ENCODE results near the gene VSX2. TPM values are rescaled to one million over a fixed set of nuclear protein-coding genes. Genes with fewer than 3 reads are reported as not detected.

Gene VSX2
- total and polyA plus RNA-seq, 4 donors: not detected

DNA sequence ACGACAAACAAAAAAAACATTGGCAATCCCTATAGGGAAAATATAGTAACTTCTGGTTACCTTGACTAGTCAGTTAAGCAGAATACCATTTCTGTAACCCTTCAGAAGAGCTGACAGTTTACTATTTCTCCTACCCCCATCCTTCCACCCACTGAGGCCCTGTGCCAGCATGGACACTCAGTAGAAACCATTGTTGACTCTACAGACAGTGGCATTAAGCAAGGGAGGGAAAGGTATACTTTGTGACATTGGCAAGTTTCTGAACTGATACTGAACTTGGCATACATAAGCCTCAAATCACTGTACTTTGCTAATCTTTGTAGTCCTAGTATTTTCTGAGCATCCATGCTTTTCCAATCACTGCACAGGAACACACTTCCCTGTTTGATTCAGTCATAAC, 33.4 kb upstream of the VSX2 start:
- H3K36me3 ChIP-seq (ENCODE audit: control insufficient read depth in 1 of 2, insufficient read depth in 2 of 2, low read length in 1 of 2): peaks cover 3 to 8% of the 10 kb centered on the region in 2 donors
- DNase-seq (no peak), ATAC-seq (ENCODE audit: low FRiP score) (no peak)
- no peaks in the 10 kb centered on the region for H3K9me3 ChIP-seq (ENCODE audit: control insufficient read depth, low read length)
- H3K27ac ChIP-seq (ENCODE audit: low read depth in 1 of 2, low read length in 2 of 2): no peak overlapping the region
- intact Hi-C loops (cut with DNase I): no loop called here
- 86 to 92% methylated on average over 1 of the region's 1 CpG for WGBS, 2 donors
- H3K4me3 ChIP-seq (ENCODE audit: low read length in 2 of 2): no peak overlapping the region
- no peaks in the 10 kb centered on the region for H3K4me1 ChIP-seq (ENCODE audit: control insufficient read depth in 1 of 2, insufficient read depth in 2 of 2, low read length in 2 of 2)
- no peaks in the 10 kb centered on the region for H3K27me3 ChIP-seq (ENCODE audit: control insufficient read depth in 1 of 2, insufficient read depth in 2 of 2, low read length in 1 of 2)

DNA sequence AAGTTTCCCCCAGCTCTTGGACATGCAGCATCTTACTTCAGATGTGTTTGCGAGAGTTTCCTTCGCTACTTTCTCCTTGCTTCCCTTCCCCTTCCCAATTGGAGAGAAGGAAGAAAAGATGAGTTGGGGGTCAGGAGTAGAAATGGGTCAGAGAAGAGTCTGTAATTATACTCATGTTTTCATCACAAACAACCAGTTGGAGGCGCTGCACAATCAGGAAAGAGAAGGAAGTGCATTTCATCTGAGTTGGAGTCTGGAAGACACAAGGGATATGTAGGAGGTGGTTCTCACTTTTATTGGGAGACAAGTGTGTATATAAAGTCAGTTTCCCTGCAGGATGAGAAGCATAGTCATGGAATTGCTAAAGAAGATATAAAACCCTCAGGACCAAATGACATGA, 31.3 kb upstream of the VSX2 start:
- no peaks in the 10 kb centered on the region for H3K9me3 ChIP-seq (ENCODE audit: control insufficient read depth, low read length)
- H3K27me3 ChIP-seq (ENCODE audit: control insufficient read depth in 1 of 2, insufficient read depth in 2 of 2, low read length in 1 of 2): no peaks in the 10 kb centered on the region
- peaks cover 0 to 8% of the 10 kb centered on the region in 2 donors for H3K36me3 ChIP-seq (ENCODE audit: control insufficient read depth in 1 of 2, insufficient read depth in 2 of 2, low read length in 1 of 2)
- no peak overlapping the region for H3K4me3 ChIP-seq (ENCODE audit: low read length in 2 of 2)
- no peak for DNase-seq
- no peaks in the 10 kb centered on the region for H3K4me1 ChIP-seq (ENCODE audit: control insufficient read depth in 1 of 2, insufficient read depth in 2 of 2, low read length in 2 of 2)
- WGBS, 2 donors: 72 to 76% methylated on average over 3 of the region's 3 CpGs
- no peak for ATAC-seq (ENCODE audit: low FRiP score)
- H3K27ac ChIP-seq (ENCODE audit: low read depth in 1 of 2, low read length in 2 of 2): no peak overlapping the region
- intact Hi-C loops (cut with DNase I): no loop called here

DNA sequence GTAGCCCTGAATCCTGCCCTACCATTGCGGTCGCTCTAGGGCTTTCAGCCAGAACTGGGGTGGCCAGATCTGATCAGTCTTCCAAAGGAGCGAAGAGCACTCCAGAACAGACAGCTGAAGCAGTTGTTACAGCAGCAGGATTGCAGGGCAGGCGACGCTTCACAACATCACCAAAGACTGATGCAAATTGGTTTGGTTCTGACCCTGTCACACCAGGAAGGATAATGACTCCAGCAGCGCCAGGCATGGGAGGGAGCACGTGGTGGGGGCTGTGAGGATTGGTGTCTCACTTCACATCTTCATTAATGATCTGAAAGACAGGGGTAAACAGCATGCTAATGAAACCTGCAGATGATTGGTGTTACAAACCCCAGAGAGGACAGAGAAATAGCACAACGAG, 30.6 kb upstream of the VSX2 start:
- intact Hi-C loops (cut with DNase I): no loop called here
- Histone ChIP-seq H3K27ac (ENCODE audit: low read depth in 1 of 2, low read length in 2 of 2) (no peak overlapping the region), H3K27me3 (ENCODE audit: control insufficient read depth in 1 of 2, insufficient read depth in 2 of 2, low read length in 1 of 2) (no peaks in the 10 kb centered on the region), H3K4me1 (ENCODE audit: control insufficient read depth in 1 of 2, insufficient read depth in 2 of 2, low read length in 2 of 2) (no peaks in the 10 kb centered on the region), H3K4me3 (ENCODE audit: low read length in 2 of 2) (no peak overlapping the region), H3K9me3 (ENCODE audit: control insufficient read depth, low read length) (no peaks in the 10 kb centered on the region), H3K36me3 (ENCODE audit: control insufficient read depth in 1 of 2, insufficient read depth in 2 of 2, low read length in 1 of 2) (peaks cover 0 to 1% of the 10 kb centered on the region in 2 donors)
- ATAC-seq (ENCODE audit: low FRiP score) (no peak), DNase-seq (no peak)
- WGBS, 2 donors: 69% methylated on average over 8 of the region's 8 CpGs

DNA sequence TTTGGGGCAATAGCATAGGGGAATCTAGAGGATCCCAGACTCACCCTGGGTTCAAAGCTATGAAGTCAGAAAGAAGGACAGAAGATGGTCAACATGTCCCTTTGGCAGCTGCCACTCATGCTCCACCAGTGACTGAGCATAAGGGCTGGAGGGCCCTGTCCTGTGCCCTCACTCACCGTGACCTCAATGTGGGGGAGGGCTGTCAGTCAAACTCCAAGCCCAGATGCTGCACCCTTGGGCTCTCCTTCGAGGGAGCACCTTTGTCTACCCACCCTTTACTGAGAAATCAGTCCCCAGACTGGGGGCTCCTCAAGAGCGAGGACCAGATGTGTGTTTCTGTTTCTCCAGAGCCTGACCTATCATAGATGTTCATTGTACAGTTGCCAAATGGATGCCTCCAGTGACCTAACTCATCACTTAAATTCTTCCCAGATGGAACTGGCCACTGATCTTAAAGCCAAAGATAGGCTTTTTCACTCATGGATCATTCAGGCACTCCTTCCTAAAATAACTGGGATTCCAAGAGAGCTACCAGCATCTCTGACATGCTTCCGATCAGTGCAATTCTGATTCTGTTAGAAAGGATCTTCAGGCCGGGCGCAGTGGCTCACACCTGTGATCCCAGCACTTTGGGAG, 27.2 kb upstream of the VSX2 start:
- DNase-seq (no peak), ATAC-seq (ENCODE audit: low FRiP score) (no peak)
- Histone ChIP-seq H3K36me3 (ENCODE audit: control insufficient read depth in 1 of 2, insufficient read depth in 2 of 2, low read length in 1 of 2) (no peaks in the 10 kb centered on the region), H3K27ac (ENCODE audit: low read depth in 1 of 2, low read length in 2 of 2) (no peak overlapping the region), H3K4me3 (ENCODE audit: low read length in 2 of 2) (no peak overlapping the region), H3K9me3 (ENCODE audit: control insufficient read depth, low read length) (no peaks in the 10 kb centered on the region), H3K27me3 (ENCODE audit: control insufficient read depth in 1 of 2, insufficient read depth in 2 of 2, low read length in 1 of 2) (no peaks in the 10 kb centered on the region), H3K4me1 (ENCODE audit: control insufficient read depth in 1 of 2, insufficient read depth in 2 of 2, low read length in 2 of 2) (no peaks in the 10 kb centered on the region)
- intact Hi-C loops (cut with DNase I): no loop called here
- 85 to 86% methylated on average over 6 of the region's 6 CpGs for WGBS, 2 donors

DNA sequence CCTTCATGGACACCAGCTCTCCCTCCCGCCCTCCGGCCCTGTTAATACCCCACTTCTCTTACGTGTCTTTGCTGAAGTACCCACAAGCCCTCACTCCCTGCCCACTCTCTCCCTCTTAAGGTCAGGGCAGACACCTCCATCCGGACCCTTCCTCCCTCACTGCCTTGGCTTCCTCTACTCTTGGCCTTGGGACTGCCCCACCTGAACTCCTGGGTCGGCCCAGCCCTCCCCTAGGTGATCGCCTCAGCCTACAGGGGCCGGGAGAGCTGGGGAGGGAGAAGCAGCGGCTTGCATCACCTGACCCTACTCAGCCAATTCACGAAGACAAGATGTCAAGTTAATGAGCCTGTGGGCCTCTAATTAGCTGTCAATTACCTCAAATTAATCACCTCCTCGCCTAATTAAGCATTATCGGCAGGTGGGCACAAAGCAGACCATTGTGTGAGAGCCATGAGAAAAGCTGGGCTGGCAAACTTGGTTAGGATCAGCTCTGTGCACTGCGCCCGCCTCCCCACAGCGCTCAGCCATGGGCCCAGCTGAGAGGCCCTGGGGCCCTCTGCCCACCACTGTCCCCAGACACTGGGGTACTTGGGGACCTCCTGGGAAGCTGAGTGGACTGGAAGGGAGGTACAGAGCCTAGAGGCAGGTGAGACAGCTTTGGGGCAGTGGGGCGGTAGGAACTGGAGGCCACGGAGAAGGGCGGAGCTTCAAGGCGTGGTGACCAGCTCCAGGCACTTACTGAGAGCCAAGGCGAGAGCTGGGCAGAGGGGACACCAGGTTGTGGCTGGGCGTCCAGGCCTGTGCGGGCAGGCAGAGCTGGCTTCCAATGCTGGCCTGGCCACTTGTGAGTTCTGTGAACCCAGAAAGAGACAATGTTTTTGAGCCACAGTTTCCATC, 25.1 kb upstream of the VSX2 start:
- Histone ChIP-seq H3K27ac (ENCODE audit: low read depth in 1 of 2, low read length in 2 of 2) (no peak overlapping the region), H3K4me1 (ENCODE audit: control insufficient read depth in 1 of 2, insufficient read depth in 2 of 2, low read length in 2 of 2) (no peaks in the 10 kb centered on the region), H3K9me3 (ENCODE audit: control insufficient read depth, low read length) (no peaks in the 10 kb centered on the region), H3K4me3 (ENCODE audit: low read length in 2 of 2) (no peak overlapping the region), H3K27me3 (ENCODE audit: control insufficient read depth in 1 of 2, insufficient read depth in 2 of 2, low read length in 1 of 2) (no peaks in the 10 kb centered on the region), H3K36me3 (ENCODE audit: control insufficient read depth in 1 of 2, insufficient read depth in 2 of 2, low read length in 1 of 2) (no peaks in the 10 kb centered on the region)
- intact Hi-C loops (cut with DNase I): no loop called here
- ATAC-seq (ENCODE audit: low FRiP score): no peak
- WGBS, 2 donors: 78 to 79% methylated on average over 21 of the region's 21 CpGs
- no peak for DNase-seq

DNA sequence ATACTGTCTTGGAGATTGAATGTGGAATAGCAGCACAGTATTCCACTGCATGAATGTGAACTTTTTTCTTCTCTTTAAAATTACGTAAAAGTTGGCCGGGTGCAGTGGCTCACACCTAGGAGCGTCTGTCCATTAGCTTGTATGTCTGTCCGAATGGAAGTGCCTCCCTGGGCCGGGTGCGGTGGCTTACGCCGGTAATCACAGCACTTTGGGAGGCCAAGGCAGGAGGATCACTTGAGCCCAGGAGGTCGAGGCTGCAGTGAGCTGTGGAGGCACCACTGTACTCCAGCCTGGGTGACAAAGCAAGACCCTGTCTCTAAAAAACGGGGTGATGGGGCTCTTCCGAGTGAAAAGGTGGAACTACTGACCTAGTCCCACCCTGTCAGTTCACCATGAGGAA, 22.6 kb upstream of the VSX2 start:
- no peak for DNase-seq
- Histone ChIP-seq H3K27me3 (ENCODE audit: control insufficient read depth in 1 of 2, insufficient read depth in 2 of 2, low read length in 1 of 2) (no peaks in the 10 kb centered on the region), H3K36me3 (ENCODE audit: control insufficient read depth in 1 of 2, insufficient read depth in 2 of 2, low read length in 1 of 2) (no peaks in the 10 kb centered on the region), H3K27ac (ENCODE audit: low read depth in 1 of 2, low read length in 2 of 2) (no peak overlapping the region), H3K4me1 (ENCODE audit: control insufficient read depth in 1 of 2, insufficient read depth in 2 of 2, low read length in 2 of 2) (no peaks in the 10 kb centered on the region), H3K9me3 (ENCODE audit: control insufficient read depth, low read length) (no peaks in the 10 kb centered on the region), H3K4me3 (ENCODE audit: low read length in 2 of 2) (no peak overlapping the region)
- WGBS, 2 donors: 89 to 91% methylated on average over 11 of the region's 11 CpGs
- ATAC-seq (ENCODE audit: low FRiP score): no peak
- intact Hi-C loops (cut with DNase I): loop anchor here in 1 of 2 donors (5.0 kb wide), 1 partner anchor 36 kb away; no protein-coding TSS in a partner anchor

DNA sequence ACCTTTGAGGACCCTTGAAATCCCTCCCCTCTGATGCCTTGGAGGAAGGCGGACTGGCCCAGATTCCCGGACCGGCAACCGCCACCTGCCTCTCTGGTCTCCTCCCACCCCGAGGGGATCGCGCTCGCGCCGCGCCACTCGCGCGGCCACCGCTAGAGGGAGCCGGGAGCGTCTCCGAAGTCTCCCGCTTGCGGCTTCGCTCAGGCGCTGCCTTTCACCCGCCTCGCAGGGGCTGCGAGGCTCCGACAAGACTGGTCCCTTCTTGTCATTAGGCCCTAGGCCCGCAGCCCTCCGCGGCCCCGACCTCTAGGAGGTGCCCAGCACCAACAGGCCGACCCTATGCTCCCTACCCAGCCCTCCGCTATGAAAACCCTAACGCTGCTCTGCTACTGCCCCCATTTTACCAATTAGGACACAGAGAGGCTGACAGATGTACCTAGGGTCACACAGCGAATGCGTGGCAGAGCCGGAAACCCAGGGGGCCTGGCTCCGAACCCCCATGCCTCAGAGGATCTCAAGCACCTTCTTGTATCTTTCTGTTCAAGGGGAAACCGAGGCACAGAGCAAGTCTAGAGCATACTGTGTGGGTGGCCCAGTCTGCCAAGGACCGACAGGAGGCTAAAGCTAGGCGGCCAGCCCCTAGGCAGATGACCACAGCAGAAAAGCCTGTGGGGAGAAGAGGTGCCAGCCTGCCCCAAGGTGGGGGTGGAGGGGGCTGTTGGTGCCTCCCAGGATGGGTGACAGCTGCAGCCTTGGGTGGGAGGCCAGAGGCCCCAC, 21.4 kb upstream of the VSX2 start:
- Histone ChIP-seq H3K27ac (ENCODE audit: low read depth in 1 of 2, low read length in 2 of 2) (no peak overlapping the region), H3K27me3 (ENCODE audit: control insufficient read depth in 1 of 2, insufficient read depth in 2 of 2, low read length in 1 of 2) (no peaks in the 10 kb centered on the region), H3K9me3 (ENCODE audit: control insufficient read depth, low read length) (no peaks in the 10 kb centered on the region), H3K4me1 (ENCODE audit: control insufficient read depth in 1 of 2, insufficient read depth in 2 of 2, low read length in 2 of 2) (no peaks in the 10 kb centered on the region), H3K36me3 (ENCODE audit: control insufficient read depth in 1 of 2, insufficient read depth in 2 of 2, low read length in 1 of 2) (no peaks in the 10 kb centered on the region), H3K4me3 (ENCODE audit: low read length in 2 of 2) (no peak overlapping the region)
- peak; percentile 73 to 93 for DNase-seq
- ATAC-seq (ENCODE audit: low FRiP score): peak; percentile 85
- 10 to 11% methylated on average over 34 to 40 of the region's 40 CpGs for WGBS, 2 donors
- intact Hi-C loops (cut with DNase I): loop anchor here in 1 of 2 donors (5.0 kb wide), 1 partner anchor 34 kb away; no protein-coding TSS in a partner anchor

DNA sequence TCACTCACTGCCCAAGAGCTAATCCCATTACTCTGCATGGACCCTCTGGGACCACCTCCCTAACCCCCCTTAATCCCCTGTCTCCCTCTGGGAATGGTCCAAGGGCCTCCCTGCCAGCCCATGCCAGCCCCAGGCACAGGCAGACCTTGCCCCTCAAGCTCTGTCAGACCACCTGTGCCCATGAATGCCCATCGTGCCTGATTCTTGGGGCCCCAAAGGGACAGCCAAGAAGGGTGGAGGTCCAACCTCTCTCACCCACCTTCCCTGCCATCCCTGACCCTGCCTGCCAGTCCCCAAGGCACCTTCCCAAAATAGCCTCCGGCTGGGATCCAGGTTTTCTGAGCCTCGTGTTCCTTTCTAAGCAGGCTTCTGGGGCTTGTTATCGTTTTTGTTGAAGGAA, 20.8 kb upstream of the VSX2 start:
- H3K27me3 ChIP-seq (ENCODE audit: control insufficient read depth in 1 of 2, insufficient read depth in 2 of 2, low read length in 1 of 2): no peaks in the 10 kb centered on the region
- ATAC-seq (ENCODE audit: low FRiP score) (no peak), DNase-seq (no peak)
- no peaks in the 10 kb centered on the region for H3K4me1 ChIP-seq (ENCODE audit: control insufficient read depth in 1 of 2, insufficient read depth in 2 of 2, low read length in 2 of 2)
- no peaks in the 10 kb centered on the region for H3K36me3 ChIP-seq (ENCODE audit: control insufficient read depth in 1 of 2, insufficient read depth in 2 of 2, low read length in 1 of 2)
- H3K9me3 ChIP-seq (ENCODE audit: control insufficient read depth, low read length): no peaks in the 10 kb centered on the region
- WGBS, 2 donors: 22 to 24% methylated on average over 4 of the region's 4 CpGs
- no peak overlapping the region for H3K27ac ChIP-seq (ENCODE audit: low read depth in 1 of 2, low read length in 2 of 2)
- no peak overlapping the region for H3K4me3 ChIP-seq (ENCODE audit: low read length in 2 of 2)
- intact Hi-C loops (cut with DNase I): loop anchor here in 1 of 2 donors (5.0 kb wide), 1 partner anchor 34 kb away; no protein-coding TSS in a partner anchor
